Activated CD8-positive, alpha-beta T cell treated with anti-CD3 and anti-CD28 coated beads for 36 hours (primary cell): ENCODE results near the gene HACD2. TPM values are rescaled to one million over a fixed set of nuclear protein-coding genes. Genes with fewer than 3 reads are reported as not detected.

Experiments used
- ATAC-seq: fragments of 200-7000 bp; cut with Tn5 transposase; one replicate; pipeline ENCODE4 v1.10.0; 2021; ENCODE audit warnings: mild to moderate bottlenecking, moderate library complexity
- CTCF ChIA-PET: fragments of 350-600 bp; sonication (Branson Sonifier 250); formaldehyde crosslinking; loops from one replicate; lab custom pipeline; 2021; ENCODE audit warnings: antibody characterized with exemption; lab: Charles Lee
- POLR2A ChIA-PET: fragments of 350-600 bp; sonication (Branson Sonifier 250); formaldehyde crosslinking; loops from one replicate; lab custom pipeline; 2021; ENCODE audit warnings: antibody characterized with exemption; lab: Charles Lee
- DNase-seq: peaks from one replicate; pipeline ENCODE4 v3.0.0-alpha.2; 2020
- H3K27ac Mint-ChIP-seq: one replicate; pipeline ENCODE4 v1.8.0; 2021; ENCODE audit warnings: mild to moderate bottlenecking, mixed read lengths
- H3K27me3 Mint-ChIP-seq: one replicate; pipeline ENCODE4 v1.8.0; 2021; ENCODE audit warnings: mixed read lengths
- H3K36me3 Mint-ChIP-seq: one replicate; pipeline ENCODE4 v1.8.0; 2021; ENCODE audit warnings: low read depth, mixed read lengths
- H3K4me1 Mint-ChIP-seq: one replicate; pipeline ENCODE4 v1.8.0; 2021; ENCODE audit warnings: low read depth, mixed read lengths
- H3K4me3 Mint-ChIP-seq: one replicate; pipeline ENCODE4 v1.8.0; 2021; ENCODE audit warnings: mild to moderate bottlenecking, moderate library complexity, mixed read lengths
- H3K9me3 Mint-ChIP-seq: one replicate; pipeline ENCODE4 v1.8.0; 2021; ENCODE audit warnings: mixed read lengths
- intact Hi-C: fragments of 100-400 bp; cut with micrococcal nuclease; formaldehyde crosslinking; loops from one replicate; pipeline ENCODE4 v1.10.0; 2022
- total RNA-seq, 2 experiments: library from RNA; stranded (reverse); gene quantifications; one replicate each; pipeline ENCODE4 v1.2.3, GENCODE V29; 2021
- TF ChIP-seq, protein P1 (sequence below): fragments of 200-600 bp; IDR thresholded peaks from one replicate; pipeline ENCODE4 v1.8.0; 2022; ENCODE audit warnings: antibody characterized with exemption, mild to moderate bottlenecking

Gene HACD2
- total RNA-seq, 2 experiments from 2014 or later: 25.1 to 26.9 TPM

DNA sequence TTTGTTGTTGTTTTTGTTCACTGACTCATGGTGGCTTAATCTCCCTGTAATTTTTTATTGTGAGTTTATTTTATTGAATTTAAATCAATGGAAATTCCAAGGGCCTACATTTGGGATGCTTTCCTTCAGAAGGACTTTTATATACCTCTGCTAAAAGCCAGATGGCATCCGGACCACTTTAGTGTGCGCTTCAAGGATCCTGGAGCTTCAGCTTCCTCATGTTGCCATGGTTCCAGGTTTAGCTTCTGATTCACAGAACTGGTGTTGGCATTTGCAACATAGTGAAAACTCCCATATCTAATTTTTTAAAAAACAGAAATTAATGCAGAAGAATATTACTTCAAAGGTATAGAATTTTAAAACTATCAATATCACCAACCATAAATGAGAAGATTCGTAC is 8.5 kb upstream of the HACD2 start:
- POLR2A ChIA-PET: no interaction called here
- H3K4me3 Mint-ChIP-seq: no peak overlapping the region
- peaks cover 20% of the 10 kb centered on the region for H3K9me3 Mint-ChIP-seq
- no peaks in the 10 kb centered on the region for H3K27me3 Mint-ChIP-seq
- CTCF ChIA-PET: no interaction called here
- intact Hi-C loops: no loop called here
- peaks cover 6% of the 10 kb centered on the region for H3K4me1 Mint-ChIP-seq
- DNase-seq (no peak), ATAC-seq (no peak)
- TF ChIP-seq, protein P1, sequence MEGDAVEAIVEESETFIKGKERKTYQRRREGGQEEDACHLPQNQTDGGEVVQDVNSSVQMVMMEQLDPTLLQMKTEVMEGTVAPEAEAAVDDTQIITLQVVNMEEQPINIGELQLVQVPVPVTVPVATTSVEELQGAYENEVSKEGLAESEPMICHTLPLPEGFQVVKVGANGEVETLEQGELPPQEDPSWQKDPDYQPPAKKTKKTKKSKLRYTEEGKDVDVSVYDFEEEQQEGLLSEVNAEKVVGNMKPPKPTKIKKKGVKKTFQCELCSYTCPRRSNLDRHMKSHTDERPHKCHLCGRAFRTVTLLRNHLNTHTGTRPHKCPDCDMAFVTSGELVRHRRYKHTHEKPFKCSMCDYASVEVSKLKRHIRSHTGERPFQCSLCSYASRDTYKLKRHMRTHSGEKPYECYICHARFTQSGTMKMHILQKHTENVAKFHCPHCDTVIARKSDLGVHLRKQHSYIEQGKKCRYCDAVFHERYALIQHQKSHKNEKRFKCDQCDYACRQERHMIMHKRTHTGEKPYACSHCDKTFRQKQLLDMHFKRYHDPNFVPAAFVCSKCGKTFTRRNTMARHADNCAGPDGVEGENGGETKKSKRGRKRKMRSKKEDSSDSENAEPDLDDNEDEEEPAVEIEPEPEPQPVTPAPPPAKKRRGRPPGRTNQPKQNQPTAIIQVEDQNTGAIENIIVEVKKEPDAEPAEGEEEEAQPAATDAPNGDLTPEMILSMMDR: no peak
- peaks cover 53% of the 10 kb centered on the region for H3K36me3 Mint-ChIP-seq
- H3K27ac Mint-ChIP-seq: no peak overlapping the region

DNA sequence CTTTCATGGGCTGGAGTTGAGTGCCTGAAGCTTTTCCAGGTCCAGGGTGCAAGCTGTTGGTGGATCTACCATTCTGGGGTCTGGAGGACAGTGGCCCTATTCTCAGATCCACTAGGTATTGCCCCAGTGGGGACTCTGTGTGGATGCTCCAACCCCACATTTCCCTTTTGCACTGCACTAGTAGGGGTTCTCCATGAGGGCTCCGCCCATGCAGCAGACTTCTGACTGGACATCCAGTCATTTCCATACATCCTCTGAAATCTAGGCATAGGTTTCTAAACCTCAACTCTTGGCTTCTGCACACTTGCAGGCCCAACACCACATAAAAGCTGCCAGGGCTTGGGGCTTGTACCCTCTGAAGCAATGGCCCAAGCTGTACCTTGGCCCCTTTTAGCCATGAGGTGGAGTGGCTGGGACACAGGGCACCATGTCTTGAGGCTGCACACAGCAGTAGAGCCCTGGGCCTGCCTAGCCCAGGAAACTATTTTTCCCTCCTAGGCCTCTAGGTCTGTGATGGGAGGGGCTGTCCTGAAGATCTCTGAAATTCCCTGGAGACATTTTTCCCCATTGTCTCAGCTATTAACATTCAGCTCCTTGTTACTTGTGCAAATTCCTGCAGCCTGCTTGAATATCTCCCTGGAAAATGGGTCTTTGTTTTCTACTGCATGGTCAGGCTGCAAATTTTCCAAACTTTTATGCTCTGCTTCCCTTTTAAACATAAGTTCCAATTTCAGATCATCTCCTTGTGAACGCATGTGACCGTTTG is 6.0 kb upstream of the HACD2 start:
- no peak overlapping the region for H3K27ac Mint-ChIP-seq
- no peak for ATAC-seq
- H3K4me3 Mint-ChIP-seq: no peak overlapping the region
- intact Hi-C loops: no loop called here
- DNase-seq: no peak
- ChIA-PET CTCF (no interaction called here), POLR2A (no interaction called here)
- H3K4me1 Mint-ChIP-seq: peaks cover 14% of the 10 kb centered on the region
- H3K36me3 Mint-ChIP-seq: peaks cover 60% of the 10 kb centered on the region
- peaks cover 20% of the 10 kb centered on the region for H3K9me3 Mint-ChIP-seq
- TF ChIP-seq, protein P1: no peak
- H3K27me3 Mint-ChIP-seq: no peaks in the 10 kb centered on the region

DNA sequence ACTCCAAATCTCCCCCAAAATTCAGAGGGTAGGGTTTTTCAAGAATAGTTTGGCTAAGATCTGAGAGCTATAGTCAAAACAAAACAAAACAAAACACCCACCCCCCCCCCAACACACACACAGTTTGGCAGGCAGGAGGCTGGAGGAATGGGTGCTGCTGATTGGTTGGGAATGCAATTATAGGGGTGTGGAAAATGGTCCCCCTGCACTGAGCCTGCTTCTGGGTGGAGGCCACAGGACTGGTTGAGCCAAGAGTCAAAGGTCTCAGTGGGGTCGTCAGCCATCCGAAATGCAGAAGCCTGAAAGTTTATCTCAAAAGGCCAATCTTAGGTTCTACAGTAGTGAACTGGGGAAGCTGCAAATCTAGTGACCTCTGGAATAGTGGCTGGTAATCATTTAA is 2.5 kb upstream of the HACD2 start:
- CTCF ChIA-PET: interaction anchor here (0.7 to 1.5 kb wide), 5 partner anchors 9 to 136 kb away, joined by 3 to 4 read pairs (median 3); no protein-coding TSS in a partner anchor
- H3K27me3 Mint-ChIP-seq: no peaks in the 10 kb centered on the region

DNA sequence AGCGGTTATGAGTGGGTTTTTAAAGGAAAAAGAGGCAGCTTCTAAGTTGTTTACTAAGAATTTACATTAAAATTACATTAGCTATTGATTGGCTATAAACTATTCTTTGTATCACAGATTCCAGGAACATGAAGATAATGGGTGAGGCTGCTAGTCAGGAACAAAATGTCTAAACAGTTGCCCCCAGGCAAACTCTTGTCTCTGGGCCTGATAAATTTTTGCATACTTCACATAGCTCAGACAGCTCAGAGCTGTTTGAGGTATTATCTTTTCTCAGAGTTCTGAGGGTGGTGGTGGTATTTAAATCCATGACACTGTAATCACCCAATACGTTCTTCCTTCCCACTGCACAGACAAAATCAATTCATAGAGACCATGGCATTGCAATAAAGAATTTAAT is 2.1 kb upstream of the HACD2 start:
- POLR2A ChIA-PET: interaction anchor here (0.8 to 1.5 kb wide), 2 partner anchors 31 to 520 kb away, joined by 3 to 4 read pairs; no protein-coding TSS in a partner anchor
- H3K4me3 Mint-ChIP-seq: no peak overlapping the region
- ATAC-seq: no peak

More for the DNA sequence above, 2.5 kb upstream of the HACD2 start:
- POLR2A ChIA-PET: interaction anchor here (0.6 to 0.8 kb wide), 2 partner anchors 27 to 520 kb away, joined by 3 read pairs; no protein-coding TSS in a partner anchor
- peaks cover 46% of the 10 kb centered on the region for H3K36me3 Mint-ChIP-seq
- ATAC-seq (no peak), DNase-seq (no peak)
- TF ChIP-seq, protein P1: no peak
- no peak overlapping the region for H3K27ac Mint-ChIP-seq
- H3K4me1 Mint-ChIP-seq: peaks cover 27% of the 10 kb centered on the region
- H3K4me3 Mint-ChIP-seq: no peak overlapping the region
- intact Hi-C loops: no loop called here
- peaks cover 20% of the 10 kb centered on the region for H3K9me3 Mint-ChIP-seq

More for the DNA sequence above, 2.1 kb upstream of the HACD2 start:
- CTCF ChIA-PET: interaction anchor here (0.7 to 1.5 kb wide), 3 partner anchors 9 to 137 kb away, joined by 3 to 4 read pairs (median 3); no protein-coding TSS in a partner anchor
- Mint-ChIP-seq H3K27me3 (no peaks in the 10 kb centered on the region), H3K36me3 (peaks cover 42% of the 10 kb centered on the region), H3K9me3 (peaks cover 20% of the 10 kb centered on the region), H3K27ac (no peak overlapping the region), H3K4me1 (peaks cover 30% of the 10 kb centered on the region)
- intact Hi-C loops: no loop called here
- no peak for DNase-seq
- TF ChIP-seq, protein P1: no peak
